Fibroblast of villous mesenchyme (primary cell): ENCODE results near the gene MAMDC2. TPM values are rescaled to one million over a fixed set of nuclear protein-coding genes. Genes with fewer than 3 reads are reported as not detected.

Experiments used
- DNase-seq: peaks from one replicate; pipeline ENCODE4 v3.0.0-alpha.2; 2010; ENCODE audit warnings: low read depth
- H3K4me3 ChIP-seq: 2 replicates; pipeline ENCODE4 v1.5.1; 2011; ENCODE audit warnings: low read depth, mild to moderate bottlenecking, low read length
- CTCF ChIP-seq: IDR thresholded peaks from 2 replicates; pipeline ENCODE4 v1.5.1; 2012; ENCODE audit warnings: low read depth, mild to moderate bottlenecking, low read length; ENCODE audit not compliant: insufficient read depth
- total RNA-seq: library from RNA; depleted of rRNA; stranded (reverse); fragments of >200 nt; gene quantifications from 2 replicates; pipeline ENCODE4 v1.2.3, GENCODE V29; 2012

Gene MAMDC2
- total RNA-seq, 1 donor = 22.9 TPM

GRCh38 chr9:70108181-70108580 is 64.5 kb downstream of the MAMDC2 start:
- no peak for DNase-seq

GRCh38 chr9:70110194-70111041 is 66.8 kb downstream of the MAMDC2 start:
- peak; percentile 14 for DNase-seq
- no peak overlapping the region for H3K4me3 ChIP-seq
- no peak for TF ChIP-seq CTCF

More at GRCh38 chr9:70108181-70108580, 64.5 kb downstream of the MAMDC2 start:
- H3K4me3 ChIP-seq = no peak overlapping the region
- TF ChIP-seq CTCF = peak; percentile 14

- peak; percentile 76 for DNase-seq
- H3K4me3 ChIP-seq = no peak overlapping the region
- peak; percentile 93 for TF ChIP-seq CTCF
Measured at GRCh38 chr9:70111042-70111602, 67.5 kb downstream of the MAMDC2 start.

- H3K4me3 ChIP-seq = no peak overlapping the region
- DNase-seq = no peak
- no peak for TF ChIP-seq CTCF
Measured at GRCh38 chr9:70111641-70112236, 68.1 kb downstream of the MAMDC2 start.

GRCh38 chr9:70112981-70113380 is 69.3 kb downstream of the MAMDC2 start:
- H3K4me3 ChIP-seq = no peak overlapping the region
- TF ChIP-seq CTCF = no peak
- DNase-seq = no peak

- peak; percentile 94 for TF ChIP-seq CTCF
- DNase-seq = peak; percentile 72
- no peak overlapping the region for H3K4me3 ChIP-seq
Measured at GRCh38 chr9:70113403-70114022, 69.9 kb downstream of the MAMDC2 start.
